Measurements from ENCODE around the gene ATP12A. TPM values are rescaled to one million over a fixed set of nuclear protein-coding genes. Genes with fewer than 3 reads are reported as not detected.
A peak's percentile ranks its signal among the peaks of the same experiment; 100 is the strongest.

ATP12A gene
- total and polyA plus RNA-seq, 2 of the 8 experiments (the other 6 are each of a cell fraction or from before 2014, with no cell fraction given) = 0.80 to 1.3 TPM

DNA sequence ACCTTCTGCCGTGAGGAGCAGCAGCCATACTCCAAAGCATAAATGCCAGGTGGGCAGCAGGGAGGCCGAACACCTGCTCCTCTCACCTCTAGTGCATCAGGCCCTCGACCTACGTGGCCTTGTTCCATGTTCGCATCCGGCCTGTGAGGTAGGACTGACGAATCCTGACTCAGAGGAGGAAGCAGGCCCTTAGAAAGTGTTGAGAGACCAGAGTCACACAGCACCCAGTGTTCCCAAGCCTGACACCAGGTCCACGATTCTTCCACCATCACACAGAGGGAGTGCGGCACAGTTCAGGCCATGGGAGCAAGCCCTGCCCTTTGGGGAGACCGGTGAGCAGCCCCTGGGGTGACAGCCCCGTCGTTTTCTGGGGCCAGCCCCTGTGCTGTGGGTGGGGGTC is 14.7 kb downstream of the ATP12A start:
- Histone ChIP-seq H3K9ac (replicated peaks in 1 of 4; ENCODE audit: extremely low read depth in 1 of 4, low read depth in 3 of 4, low read length in 3 of 4) (no peak overlapping the region), H3K27ac (ENCODE audit: low read depth, low read length) (no peak overlapping the region), H2BK15ac (ENCODE audit: low read length) (no peak overlapping the region), H3K23me2 (ENCODE audit: low read depth, low read length) (no peaks in the 10 kb centered on the region), H3K9me3 (ENCODE audit: insufficient read depth in 2 of 2, low read depth in 1 of 2, low read length in 1 of 2) (no peaks in the 10 kb centered on the region), H3K27me3 (replicated peaks in 1 of 4; ENCODE audit: control insufficient read depth in 3 of 4, extremely low read depth in 1 of 4, insufficient read depth in 3 of 4, low read length in 3 of 4) (no peaks in the 10 kb centered on the region), H4K20me1 (replicated peaks in 1 of 2; ENCODE audit: control insufficient read depth in 1 of 2, insufficient read depth in 2 of 2, low read length in 2 of 2) (no peaks in the 10 kb centered on the region), H3K4me2 (ENCODE audit: insufficient read depth in 1 of 2, low read depth in 2 of 2, low read length in 2 of 2) (no peak overlapping the region), H2BK20ac (ENCODE audit: low read length) (no peak overlapping the region), H3K56ac (replicated peaks; ENCODE audit: insufficient read length, low read depth, low read length) (no peak overlapping the region), H3K79me2 (ENCODE audit: control insufficient read depth in 1 of 2, insufficient read depth in 2 of 2, low read length in 2 of 2) (no peaks in the 10 kb centered on the region), H4K91ac (replicated peaks; ENCODE audit: insufficient read length, low read length) (peak overlapping the region; percentile 7), H3K36me3 (ENCODE audit: control insufficient read depth in 2 of 4, insufficient read depth in 4 of 4, low read length in 3 of 4) (no peaks in the 10 kb centered on the region), H4K5ac (ENCODE audit: insufficient read length, low read depth, low read length) (no peak overlapping the region), H3K14ac (ENCODE audit: insufficient read length) (no peak overlapping the region), H3K23ac (ENCODE audit: insufficient read length) (no peak overlapping the region), H2BK120ac (replicated peaks; ENCODE audit: low read depth, low read length) (no peak overlapping the region), H3K4me3 (ENCODE audit: extremely low read depth in 1 of 4, insufficient read depth in 2 of 4, low read depth in 3 of 4, low read length in 4 of 4) (no peak overlapping the region), H2BK12ac (ENCODE audit: low read depth, low read length) (peak overlapping the region; percentile 92; the same call in 1 of the 2 replicates), H2AK5ac (ENCODE audit: low read depth, low read length) (peak overlapping the region; percentile 45; the same call in 1 of the 2 replicates), H3K18ac (ENCODE audit: extremely low read depth, low read length) (no peak overlapping the region), H2BK5ac (ENCODE audit: low read depth, low read length) (peak overlapping the region; percentile 49; the same call in 1 of the 2 replicates), H2AFZ (ENCODE audit: low read length) (peak overlapping the region; percentile 57; the same call in 1 of the 2 replicates), H3K79me1 (ENCODE audit: low read depth, low read length) (no peaks in the 10 kb centered on the region), H4K8ac (ENCODE audit: extremely low read depth, insufficient read depth, low read length) (0 out of 2 replicates have a peak overlapping the region, but pooled peaks have one; percentile 39), H3K4ac (replicated peaks; ENCODE audit: insufficient read length, low read depth, low read length) (no peak overlapping the region), H3K4me1 (replicated peaks in 1 of 4; ENCODE audit: control insufficient read depth in 3 of 4, insufficient read depth in 4 of 4, low read length in 3 of 4) (no peaks in the 10 kb centered on the region; a peak in 1 of 7 replicates)
- ChIA-PET CTCF (ENCODE audit: partially characterized antibody) (interaction anchor here (0.6 to 5.1 kb wide), 13 partner anchors 9 to 858 kb away, joined by 3 to 67 read pairs (median 5); partner anchors contain the start of gene ATP12A), POLR2A (ENCODE audit: partially characterized antibody) (no interaction called here)
- 94% methylated on average over 11 of the region's 12 CpGs; no CpG with 5 or more reads in 1 of the 2 experiments for WGBS, 2 experiments (ENCODE audit: extremely low coverage in 1 of 2, insufficient coverage in 1 of 2, insufficient read length in 1 of 2, insufficient replicate concordance in 2 of 2, low coverage in 1 of 2, low lambda C conversion rate in 2 of 2, missing lambda C conversion rate in 1 of 2)
- no peak for DNase-seq (ENCODE audit: low read depth in 1 of 2, low spot score in 2 of 2)
- TF ChIP-seq SIRT6 (IDR thresholded peaks at IDR 0.05; ENCODE audit: low read length) (no peak), CEBPB (IDR thresholded peaks at IDR 0.05; ENCODE audit: low read depth, low read length) (no peak), EGR1 (IDR thresholded peaks at IDR 0.05; ENCODE audit: borderline replicate concordance, low read depth, low read length) (no peak), CTBP2 (IDR thresholded peaks at IDR 0.05; ENCODE audit: borderline replicate concordance, insufficient read depth, insufficient read length, low read length) (no peak)
- no peak for FAIRE-seq

Measured in H1 (cell line).